ENCODE results near the gene FLOT1. TPM values are rescaled to one million over a fixed set of nuclear protein-coding genes. Genes with fewer than 3 reads are reported as not detected.
A peak's percentile ranks its signal among the peaks of the same experiment; 100 is the strongest.

FLOT1 gene
- total and polyA plus RNA-seq, 9 of the 15 experiments (the other 6 are each of a cell fraction or from before 2014, with no cell fraction given) = 11.7 to 149 (median 118) TPM

DNA sequence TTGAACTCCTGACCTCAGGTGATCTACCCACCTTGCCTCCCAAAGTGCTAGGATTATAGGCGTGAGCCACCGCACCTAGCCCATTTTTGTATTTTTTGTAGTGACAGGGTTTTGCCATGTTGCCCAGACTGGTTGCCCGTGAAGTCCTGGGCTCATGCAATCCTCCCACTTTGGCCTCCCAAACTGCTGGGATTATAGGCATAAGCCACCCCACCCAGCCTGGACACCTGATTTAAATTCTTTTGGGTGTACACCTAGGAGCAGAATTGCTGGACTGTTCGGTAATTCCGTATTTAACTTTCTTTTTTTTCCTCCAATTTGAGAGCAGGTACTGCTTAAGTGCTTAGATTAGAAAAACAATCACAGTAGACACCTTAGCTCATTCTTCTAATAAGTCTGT is 46.1 kb downstream of the FLOT1 start (continued):
- TF ChIP-seq, protein P1, sequence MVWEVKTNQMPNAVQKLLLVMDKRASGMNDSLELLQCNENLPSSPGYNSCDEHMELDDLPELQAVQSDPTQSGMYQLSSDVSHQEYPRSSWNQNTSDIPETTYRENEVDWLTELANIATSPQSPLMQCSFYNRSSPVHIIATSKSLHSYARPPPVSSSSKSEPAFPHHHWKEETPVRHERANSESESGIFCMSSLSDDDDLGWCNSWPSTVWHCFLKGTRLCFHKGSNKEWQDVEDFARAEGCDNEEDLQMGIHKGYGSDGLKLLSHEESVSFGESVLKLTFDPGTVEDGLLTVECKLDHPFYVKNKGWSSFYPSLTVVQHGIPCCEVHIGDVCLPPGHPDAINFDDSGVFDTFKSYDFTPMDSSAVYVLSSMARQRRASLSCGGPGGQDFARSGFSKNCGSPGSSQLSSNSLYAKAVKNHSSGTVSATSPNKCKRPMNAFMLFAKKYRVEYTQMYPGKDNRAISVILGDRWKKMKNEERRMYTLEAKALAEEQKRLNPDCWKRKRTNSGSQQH (CRISPR knock-in tag; IDR thresholded peaks at IDR 0.05) = no peak
- TF ChIP-seq SNRNP70 (optimal IDR thresholded peaks at IDR 0.05; ENCODE audit: low read depth, low read length) = no peak
- no peak for TF ChIP-seq ILF3 (IDR thresholded peaks at IDR 0.05; ENCODE audit: borderline replicate concordance)
- TF ChIP-seq, protein P2, sequence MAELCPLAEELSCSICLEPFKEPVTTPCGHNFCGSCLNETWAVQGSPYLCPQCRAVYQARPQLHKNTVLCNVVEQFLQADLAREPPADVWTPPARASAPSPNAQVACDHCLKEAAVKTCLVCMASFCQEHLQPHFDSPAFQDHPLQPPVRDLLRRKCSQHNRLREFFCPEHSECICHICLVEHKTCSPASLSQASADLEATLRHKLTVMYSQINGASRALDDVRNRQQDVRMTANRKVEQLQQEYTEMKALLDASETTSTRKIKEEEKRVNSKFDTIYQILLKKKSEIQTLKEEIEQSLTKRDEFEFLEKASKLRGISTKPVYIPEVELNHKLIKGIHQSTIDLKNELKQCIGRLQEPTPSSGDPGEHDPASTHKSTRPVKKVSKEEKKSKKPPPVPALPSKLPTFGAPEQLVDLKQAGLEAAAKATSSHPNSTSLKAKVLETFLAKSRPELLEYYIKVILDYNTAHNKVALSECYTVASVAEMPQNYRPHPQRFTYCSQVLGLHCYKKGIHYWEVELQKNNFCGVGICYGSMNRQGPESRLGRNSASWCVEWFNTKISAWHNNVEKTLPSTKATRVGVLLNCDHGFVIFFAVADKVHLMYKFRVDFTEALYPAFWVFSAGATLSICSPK (IDR thresholded peaks at IDR 0.05; ENCODE audit: borderline replicate concordance) = no peak
- TF ChIP-seq ZZZ3 (IDR thresholded peaks at IDR 0.05) = no peak

DNA sequence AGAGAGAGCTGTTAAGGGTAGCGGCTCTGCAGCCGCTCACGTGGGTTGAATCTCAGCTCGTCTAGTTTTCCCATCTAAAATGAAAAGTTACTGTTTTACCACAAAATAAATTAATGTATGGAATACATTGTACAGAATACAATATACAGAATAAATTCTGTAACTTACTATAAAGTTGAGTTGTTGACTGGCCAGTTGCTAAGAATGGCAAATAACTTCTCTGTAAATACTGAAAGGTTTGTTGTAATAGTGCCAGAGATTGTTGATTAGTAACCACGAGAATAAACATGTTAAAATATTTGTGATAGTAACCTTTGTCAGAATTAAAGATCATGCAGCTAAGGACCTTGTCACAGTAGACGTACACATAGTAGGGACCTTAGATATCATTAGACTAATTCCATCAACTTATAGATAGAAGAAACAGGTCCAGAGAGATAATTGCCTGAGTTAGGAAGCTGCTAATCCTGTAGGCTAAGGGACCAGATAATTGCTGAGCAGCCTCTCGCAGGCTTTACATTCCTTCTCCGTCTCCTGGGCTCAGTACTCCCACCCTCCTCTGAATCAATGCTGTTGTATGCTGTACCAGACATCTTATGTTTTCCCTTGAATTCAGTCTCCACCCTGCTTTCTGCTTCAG is 51.2 kb downstream of the FLOT1 start:
- peak overlapping the region; percentile 43 for H3K27ac ChIP-seq (ENCODE audit: extremely low read depth, low read depth, low read length)
- peak overlapping the region; percentile 28 to 92 for H3K9ac ChIP-seq (ENCODE audit: insufficient read depth in 1 of 2, low read depth in 2 of 2, low read length in 2 of 2)
- no TSS peak for BruUV-seq (replicated peaks)
- H3K9me3 ChIP-seq (replicated peaks; ENCODE audit: control insufficient read depth, insufficient read depth, low read depth, low read length) = no peaks in the 10 kb centered on the region
- H3K4me2 ChIP-seq (ENCODE audit: insufficient read depth, low read length) = peak overlapping the region; percentile 95
- ATAC-seq (no peak), DNase-seq (ENCODE audit: extremely low read depth in 1 of 4, low spot score in 3 of 4) (peak in 1 of 4 experiments; percentile 63), FAIRE-seq (peak; percentile 26)
- intact Hi-C loops (cut with micrococcal nuclease) (no loop called here), in situ Hi-C loops (cut with MboI) (no loop called here)
- peaks cover 30 to 47% of the 10 kb centered on the region in 2 experiments for H3K4me1 ChIP-seq (replicated peaks in 1 of 2; ENCODE audit: control insufficient read depth in 2 of 2, insufficient read depth in 2 of 2, low read length in 2 of 2)
- H3K27me3 ChIP-seq (ENCODE audit: control insufficient read depth in 2 of 2, insufficient read depth in 2 of 2, low read length in 2 of 2) = no peaks in the 10 kb centered on the region
- ChIA-PET CTCF (ENCODE audit: low intra/inter-chr PET ratio) (no interaction called here), POLR2A (interaction anchor here (1.0 to 23.5 kb wide), 6 partner anchors 15 to 79 kb away, joined by 3 to 524 read pairs (median 4); partner anchors contain the start of genes MDC1, MRPS18B and TUBB)
- peak overlapping the region; percentile 99 for H2AFZ ChIP-seq (ENCODE audit: low read depth, low read length)
- no peaks in the 10 kb centered on the region for H3K9me1 ChIP-seq (ENCODE audit: control insufficient read depth, insufficient read depth, low read length)
- H3K36me3 ChIP-seq (ENCODE audit: control insufficient read depth, insufficient read depth, low read length) = peaks cover 8% of the 10 kb centered on the region; the same call in 2 of the 3 replicates
- H3K79me2 ChIP-seq (ENCODE audit: control insufficient read depth, insufficient read depth, low read length) = peaks cover 37% of the 10 kb centered on the region
- peak overlapping the region; percentile 71 for H3K4me3 ChIP-seq
- no peaks in the 10 kb centered on the region for H4K20me1 ChIP-seq (replicated peaks; ENCODE audit: control insufficient read depth, insufficient read depth, low read length)
- WGBS (ENCODE audit: insufficient coverage, low coverage, missing lambda C conversion rate) = 3% methylated on average over 8 of the region's 8 CpGs
- TF ChIP-seq PHF8 (IDR thresholded peaks at IDR 0.05; ENCODE audit: borderline replicate concordance, low read length) = no peak
- TF ChIP-seq, protein P3, sequence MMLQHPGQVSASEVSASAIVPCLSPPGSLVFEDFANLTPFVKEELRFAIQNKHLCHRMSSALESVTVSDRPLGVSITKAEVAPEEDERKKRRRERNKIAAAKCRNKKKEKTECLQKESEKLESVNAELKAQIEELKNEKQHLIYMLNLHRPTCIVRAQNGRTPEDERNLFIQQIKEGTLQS (IDR thresholded peaks at IDR 0.05) = no peak
- TF ChIP-seq, protein P3 (CRISPR knock-in tag; conservative IDR thresholded peaks at IDR 0.05) = no peak
- no peak for TF ChIP-seq NR2F6 (CRISPR knock-in tag; IDR thresholded peaks at IDR 0.05)
- no peak for TF ChIP-seq RBM39 (optimal IDR thresholded peaks at IDR 0.05; ENCODE audit: low read depth, low read length)
- TF ChIP-seq GABPB1 (CRISPR knock-in tag; IDR thresholded peaks at IDR 0.05) = no peak
- TF ChIP-seq TGIF2 (CRISPR knock-in tag; IDR thresholded peaks at IDR 0.05) = no peak
- peak; percentile 93 for TF ChIP-seq FOXJ2 (tag; IDR thresholded peaks at IDR 0.05)
- TF ChIP-seq, protein P4, sequence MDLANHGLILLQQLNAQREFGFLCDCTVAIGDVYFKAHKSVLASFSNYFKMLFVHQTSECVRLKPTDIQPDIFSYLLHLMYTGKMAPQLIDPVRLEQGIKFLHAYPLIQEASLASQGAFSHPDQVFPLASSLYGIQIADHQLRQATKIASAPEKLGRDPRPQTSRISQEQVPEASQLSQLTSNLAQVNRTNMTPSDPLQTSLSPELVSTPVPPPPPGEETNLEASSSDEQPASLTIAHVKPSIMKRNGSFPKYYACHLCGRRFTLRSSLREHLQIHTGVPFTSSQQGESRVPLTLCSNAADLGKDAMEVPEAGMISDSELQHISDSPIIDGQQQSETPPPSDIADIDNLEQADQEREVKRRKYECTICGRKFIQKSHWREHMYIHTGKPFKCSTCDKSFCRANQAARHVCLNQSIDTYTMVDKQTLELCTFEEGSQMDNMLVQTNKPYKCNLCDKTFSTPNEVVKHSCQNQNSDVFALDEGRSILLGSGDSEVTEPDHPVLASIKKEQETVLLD (IDR thresholded peaks at IDR 0.05) = no peak
